Occipital lobe (tissue), 2 donors: ENCODE results near the gene ZNF446. TPM values are rescaled to one million over a fixed set of nuclear protein-coding genes. Genes with fewer than 3 reads are reported as not detected.
A peak's percentile ranks its signal among the peaks of the same experiment; 100 is the strongest.
"Not testable (repeated sequence)": the region's sequence is repeated elsewhere in the genome, so short reads cannot be mapped to it uniquely, and the experiment has no call there.

Source experiments
- DNase-seq: peaks from one replicate; lab custom pipeline; 2025; lab: John Stamatoyannopoulos, UW
- total RNA-seq: library from RNA; depleted of rRNA; stranded (reverse); fragments of >200 nt; gene quantifications from one replicate; pipeline ENCODE4 v1.2.3, GENCODE V29; 2014

ZNF446 gene
- total RNA-seq, 1 donor from 2014 or later, result 7.5 TPM

DNA sequence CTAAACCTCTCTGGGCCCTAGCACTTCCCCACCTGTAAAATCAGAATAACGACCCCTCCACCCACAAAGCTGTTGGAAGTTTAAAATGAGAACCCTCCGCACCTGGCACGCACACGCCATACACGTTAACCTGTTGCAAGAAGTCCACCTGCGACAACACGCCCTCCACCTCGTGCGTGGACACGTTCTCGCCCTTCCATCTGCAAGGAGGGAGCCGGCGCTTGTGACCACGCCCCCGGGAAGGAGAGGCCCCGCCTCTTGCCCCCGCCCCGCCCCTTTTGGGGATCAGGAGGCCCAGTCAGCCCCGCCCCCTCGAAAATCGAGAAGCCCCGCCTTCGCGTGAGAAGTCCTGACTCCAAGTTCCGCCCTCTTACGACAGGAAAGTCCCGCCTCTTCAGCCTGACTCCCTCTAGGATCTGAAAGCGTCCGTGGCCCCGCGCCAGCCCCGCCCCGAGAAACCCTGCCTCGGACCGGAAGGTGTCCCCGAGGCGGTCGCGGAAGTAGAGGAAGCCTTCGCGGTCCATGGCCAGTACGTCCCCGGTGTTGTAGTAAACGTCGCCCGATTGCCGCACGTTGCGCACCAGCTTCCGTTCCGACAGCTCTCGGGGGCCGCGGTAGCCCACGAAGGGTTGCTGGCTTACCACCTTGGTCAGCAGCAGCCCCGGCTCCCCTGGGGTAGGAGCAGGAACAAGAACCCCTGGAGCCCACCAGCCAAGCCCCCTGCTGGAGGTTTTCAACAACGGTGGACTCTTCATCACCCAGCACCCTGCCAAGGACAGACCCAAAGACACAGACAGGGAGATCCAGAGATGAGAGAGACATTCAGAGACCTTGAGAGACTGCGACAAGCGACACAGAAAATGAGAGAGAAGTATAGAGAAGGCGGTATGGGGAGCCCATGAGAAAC lies 23.1 kb downstream of the ZNF446 start:
- DNase-seq, result peak; percentile 99

DNA sequence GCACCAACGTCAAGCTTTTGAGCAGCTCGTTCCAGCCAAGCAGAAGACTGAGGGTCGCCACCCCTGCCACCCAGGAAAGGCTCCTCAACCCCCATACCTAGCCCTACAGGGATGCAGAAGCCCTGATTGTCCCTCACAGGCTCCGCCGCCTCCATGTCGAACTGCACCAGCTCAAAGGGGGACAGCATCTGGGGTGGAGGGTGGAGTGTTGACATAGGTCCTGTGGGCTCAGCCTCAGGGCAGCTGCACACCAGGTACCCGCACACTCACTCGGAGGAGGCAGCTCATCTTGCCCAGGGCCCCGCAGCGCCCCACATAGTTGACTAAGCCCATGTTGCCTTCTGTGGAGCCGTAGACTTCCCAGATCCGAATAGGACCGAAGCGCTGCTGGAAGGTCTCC lies 24.1 kb downstream of the ZNF446 start:
- no peak for DNase-seq

DNA sequence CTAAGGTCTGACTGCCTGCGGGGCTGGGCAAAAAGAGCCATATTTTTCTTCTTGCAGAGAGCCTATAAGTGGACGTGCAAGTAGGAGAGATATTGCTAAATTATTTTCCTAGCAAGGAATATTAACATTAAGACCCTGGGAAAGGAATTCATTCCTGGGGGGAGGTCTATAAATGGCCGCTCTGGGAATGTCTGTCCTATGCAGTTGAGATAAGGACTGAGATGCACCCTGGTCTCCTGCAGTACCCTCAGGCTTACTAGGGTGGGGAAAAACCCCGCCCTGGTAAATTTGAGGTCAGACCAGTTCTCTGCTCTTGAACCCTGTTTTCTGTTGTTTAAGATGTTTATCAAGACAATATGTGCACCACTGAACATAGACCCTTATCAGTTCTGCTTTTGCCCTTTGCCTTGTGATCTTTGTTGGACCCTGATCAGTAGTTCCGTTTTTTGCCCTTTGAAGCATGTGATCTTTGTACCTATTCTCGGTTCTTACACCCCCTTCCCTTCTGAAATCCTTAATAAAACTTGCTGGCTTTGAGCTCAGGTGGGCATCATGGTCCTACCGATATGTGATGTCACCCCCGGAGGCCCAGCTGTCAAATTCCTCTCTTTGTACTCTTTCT lies 31.6 kb downstream of the ZNF446 start:
- DNase-seq, result not testable (repeated sequence)

DNA sequence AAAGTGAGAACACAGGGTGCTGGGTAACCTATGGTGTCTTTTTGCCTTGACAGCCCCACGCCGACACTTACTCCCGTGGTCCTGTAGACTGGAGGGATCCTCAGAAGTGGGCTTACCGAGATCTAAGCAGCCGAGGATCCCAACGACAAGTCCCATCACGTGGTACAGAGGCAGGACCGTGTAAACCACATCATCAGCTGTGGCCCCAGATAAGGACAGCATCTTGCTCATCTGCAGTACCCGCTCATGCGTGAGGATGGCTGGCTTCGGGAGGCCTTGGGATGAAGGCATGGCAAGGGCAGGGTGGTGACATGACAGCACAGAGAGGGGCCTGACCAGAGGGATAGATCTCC lies 33.6 kb downstream of the ZNF446 start:
- DNase-seq, result no peak

DNA sequence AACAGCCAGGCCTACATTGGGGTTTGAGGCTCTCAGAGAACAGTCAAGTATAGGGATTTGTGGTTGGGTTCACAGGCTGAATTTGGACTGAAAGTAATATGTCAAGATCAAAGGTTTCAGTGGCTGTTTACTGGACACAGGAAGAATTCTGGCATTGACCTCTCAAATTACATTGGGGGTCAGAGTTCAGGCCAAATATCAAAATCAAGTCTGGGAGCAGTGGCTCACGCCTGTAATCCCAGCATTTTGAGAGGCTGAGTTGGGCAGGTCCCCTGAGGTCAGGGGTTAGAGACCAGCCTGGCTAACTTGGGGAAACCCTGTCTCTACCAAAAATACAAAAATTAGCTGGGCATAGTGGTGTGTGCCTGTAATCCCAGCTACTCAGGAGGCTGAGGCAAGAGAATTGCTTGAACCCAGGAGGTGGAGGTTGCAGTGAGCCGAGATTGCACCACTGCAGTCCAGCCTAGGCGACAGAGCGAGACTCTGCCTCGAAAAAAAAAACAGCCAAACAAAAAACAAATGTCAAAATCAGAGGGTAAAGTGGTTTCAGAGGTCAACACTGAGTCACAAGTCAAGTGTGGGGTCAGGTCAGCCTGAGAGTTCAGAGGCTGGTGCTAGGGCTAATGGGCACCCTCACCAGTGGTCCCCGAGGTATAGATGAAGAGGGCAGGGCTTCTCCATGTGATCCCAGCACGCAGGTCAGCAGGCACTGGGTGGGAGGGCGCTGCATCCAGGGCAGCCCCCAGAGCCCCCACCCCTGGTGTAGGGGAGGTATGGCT lies 34.1 kb downstream of the ZNF446 start:
- no peak for DNase-seq

DNA sequence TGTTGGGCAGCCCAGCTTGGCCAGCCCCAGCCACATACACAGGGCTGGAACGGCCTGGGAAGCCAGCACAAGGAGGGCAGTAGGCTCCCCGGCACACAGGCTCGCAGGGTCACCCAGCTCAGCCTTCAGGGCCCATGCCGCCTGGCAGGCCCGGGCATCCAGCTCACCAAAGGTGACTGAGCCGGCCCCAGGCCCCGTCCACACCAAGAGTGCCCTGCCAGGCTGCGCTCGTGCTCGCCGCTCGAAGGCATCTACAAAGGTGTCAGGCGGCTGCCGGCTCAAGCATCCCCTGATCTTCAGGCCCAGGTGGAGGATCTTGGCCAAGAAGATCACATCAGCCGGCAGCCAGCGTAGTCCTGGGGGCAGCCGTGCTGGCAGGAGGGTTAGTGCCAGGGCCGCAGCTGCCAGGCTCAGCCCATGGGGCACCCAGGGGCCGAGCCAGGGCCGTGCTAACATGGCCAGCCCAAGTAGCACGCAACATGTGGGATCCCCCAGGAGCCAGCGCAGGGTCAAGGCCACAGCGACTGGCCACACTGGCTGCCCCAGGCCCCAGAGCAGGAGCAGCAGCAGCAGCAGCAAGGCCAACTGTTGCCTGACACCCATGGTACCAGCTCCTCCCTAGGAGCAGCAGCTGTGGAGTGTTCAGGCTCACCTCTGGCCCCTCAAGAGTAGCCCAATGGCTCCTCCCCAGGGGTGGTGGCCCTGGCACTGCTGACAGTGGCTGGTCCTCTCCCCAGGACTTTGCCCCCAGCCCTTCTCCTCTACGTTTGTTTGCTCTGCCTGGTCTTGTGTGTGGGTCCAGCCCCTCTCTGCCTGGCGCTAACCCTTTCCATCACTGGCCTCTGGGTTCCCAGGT lies 35.4 kb downstream of the ZNF446 start, which contains the start of gene SLC27A5:
Gene SLC27A5, minus strand, starts transcription at position 640 of the 856 bp plus-strand sequence. Its CDS starts 37 bp downstream, at position 603.
- no peak for DNase-seq

DNA sequence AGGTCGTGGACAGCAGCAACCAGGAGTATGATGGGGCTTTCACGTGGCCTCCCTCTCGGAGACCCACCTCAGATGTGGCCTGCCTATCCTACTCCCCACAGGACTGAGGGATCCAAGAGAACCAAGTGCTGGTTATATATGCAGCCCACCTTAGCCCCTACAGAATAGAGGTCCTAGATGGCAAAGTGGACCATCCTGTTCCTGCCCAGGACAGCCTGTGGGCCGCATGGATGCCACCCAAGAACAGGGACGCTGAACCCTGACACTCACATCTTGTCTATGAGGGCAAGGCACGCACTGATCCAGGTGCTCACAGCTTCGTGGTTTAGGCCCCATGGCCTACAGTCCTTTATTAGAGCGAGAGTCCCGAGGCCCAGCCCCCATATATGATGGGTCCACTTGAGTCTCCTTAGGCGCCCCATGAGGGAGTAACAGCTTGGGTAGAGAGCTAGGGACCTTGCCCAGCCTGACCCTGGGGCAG lies 37.1 kb downstream of the ZNF446 start:
- DNase-seq, result no peak

DNA sequence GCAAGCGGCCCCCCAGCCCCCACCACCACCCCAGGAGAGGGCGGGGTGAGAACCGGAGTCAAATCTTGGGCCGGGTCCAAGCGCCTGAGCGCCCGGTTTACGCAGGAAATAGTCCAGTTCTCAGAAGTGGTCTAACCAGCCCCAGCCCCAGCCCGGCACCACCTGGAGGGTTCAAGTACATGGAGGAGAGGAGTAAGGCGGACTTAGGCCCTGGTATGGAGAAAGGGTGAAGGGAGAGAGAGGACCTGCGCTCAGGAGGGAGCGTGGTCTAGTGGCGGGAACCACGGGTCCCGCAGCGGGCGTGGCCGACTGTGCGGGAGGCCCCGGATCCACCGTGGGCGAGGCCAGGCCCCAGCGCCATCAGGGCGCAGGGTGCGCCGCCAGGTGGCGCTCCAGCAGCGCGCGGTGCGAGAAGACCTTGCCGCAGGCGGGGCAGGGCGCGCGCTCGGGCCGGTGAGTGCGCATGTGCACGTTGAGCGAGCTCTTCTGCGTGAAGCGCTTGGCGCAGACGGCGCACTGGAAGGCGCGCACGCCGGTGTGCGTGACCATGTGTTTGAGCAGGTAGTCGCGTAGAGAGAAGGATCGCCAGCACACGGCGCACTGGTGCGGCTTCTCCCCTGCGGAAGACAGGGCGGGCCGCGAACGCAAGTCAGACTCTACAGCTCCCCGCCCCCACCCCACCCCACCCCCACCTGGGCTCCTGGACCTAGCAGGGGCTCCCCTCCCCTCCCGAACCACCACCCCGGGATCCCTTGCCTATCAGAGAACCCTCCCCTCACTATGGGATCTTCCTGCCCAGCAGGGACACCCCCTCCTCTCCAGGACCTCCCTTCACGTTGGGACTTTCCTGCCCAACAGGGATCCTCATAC lies 37.8 kb downstream of the ZNF446 start:
- peak; percentile 82 for DNase-seq

DNA sequence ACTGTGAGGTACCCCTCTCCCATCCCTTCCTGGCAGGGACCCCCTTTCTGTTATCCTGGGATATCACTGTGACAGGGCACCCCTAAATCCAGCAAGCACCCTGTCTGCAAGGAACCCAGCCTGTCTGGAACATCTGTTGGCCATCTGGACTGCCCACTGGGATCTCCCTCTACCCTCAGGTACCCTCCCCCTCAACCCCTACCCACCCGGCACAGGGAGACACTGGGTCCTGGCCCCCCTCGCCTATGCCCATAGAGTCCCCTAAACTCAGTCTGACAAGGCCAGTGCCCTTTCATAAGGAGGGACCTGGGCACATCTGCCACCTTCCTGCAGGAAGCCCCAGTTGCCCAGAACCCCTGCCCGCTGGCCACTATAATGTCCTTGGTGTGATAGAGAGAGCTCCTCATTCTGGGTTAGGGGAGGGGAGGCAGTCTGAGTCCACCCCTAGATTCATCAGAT lies 38.4 kb downstream of the ZNF446 start:
- DNase-seq, result no peak

DNA sequence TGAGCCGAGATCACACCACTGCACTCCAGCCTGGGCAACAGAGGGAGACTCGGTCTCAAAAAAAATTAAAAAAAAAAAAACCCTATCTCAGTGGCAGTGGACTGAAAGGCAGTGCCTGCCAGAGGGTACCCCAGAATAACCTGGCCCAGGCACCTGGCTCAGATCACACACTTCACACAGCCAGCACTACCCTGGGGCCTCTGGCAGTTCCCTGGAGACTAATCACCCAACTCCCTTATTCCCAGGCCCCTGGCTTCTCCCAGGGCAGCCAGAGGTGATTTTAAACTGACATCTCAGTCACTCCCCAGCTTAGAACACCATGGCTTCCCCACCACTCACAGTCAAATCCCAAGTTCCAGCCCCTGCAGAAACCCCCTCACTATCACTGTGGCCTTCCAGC lies 39.1 kb downstream of the ZNF446 start:
- no peak for DNase-seq

DNA sequence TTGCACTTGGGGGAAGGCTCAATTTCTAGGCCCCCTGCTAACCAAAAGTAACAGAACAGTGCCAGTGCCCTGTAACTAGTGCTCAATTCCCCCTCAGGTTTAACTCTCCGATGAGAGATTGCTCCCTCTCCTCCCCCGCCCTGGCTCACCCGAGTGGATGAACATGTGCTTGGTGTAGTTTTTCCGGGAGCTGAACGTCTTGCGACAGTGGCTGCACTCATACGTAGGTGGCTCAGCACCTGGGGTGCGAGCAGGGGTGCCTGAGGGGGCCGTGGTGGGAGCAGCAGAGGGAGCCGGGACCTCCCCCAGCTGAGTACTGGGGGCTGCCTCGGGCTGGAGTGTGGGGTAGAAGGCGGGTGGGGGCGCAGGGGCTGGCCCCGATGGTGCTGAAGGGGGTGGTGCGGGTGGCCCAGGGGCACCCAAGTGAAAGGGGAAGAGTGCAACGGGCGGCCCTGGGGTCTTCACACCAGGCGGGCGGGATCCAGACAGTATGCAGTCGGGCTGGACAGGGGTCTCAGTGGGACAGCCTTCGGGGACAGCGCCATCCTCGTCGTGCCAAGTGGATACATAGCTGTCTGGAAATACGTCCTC lies 40.2 kb downstream of the ZNF446 start:
- DNase-seq, result no peak

DNA sequence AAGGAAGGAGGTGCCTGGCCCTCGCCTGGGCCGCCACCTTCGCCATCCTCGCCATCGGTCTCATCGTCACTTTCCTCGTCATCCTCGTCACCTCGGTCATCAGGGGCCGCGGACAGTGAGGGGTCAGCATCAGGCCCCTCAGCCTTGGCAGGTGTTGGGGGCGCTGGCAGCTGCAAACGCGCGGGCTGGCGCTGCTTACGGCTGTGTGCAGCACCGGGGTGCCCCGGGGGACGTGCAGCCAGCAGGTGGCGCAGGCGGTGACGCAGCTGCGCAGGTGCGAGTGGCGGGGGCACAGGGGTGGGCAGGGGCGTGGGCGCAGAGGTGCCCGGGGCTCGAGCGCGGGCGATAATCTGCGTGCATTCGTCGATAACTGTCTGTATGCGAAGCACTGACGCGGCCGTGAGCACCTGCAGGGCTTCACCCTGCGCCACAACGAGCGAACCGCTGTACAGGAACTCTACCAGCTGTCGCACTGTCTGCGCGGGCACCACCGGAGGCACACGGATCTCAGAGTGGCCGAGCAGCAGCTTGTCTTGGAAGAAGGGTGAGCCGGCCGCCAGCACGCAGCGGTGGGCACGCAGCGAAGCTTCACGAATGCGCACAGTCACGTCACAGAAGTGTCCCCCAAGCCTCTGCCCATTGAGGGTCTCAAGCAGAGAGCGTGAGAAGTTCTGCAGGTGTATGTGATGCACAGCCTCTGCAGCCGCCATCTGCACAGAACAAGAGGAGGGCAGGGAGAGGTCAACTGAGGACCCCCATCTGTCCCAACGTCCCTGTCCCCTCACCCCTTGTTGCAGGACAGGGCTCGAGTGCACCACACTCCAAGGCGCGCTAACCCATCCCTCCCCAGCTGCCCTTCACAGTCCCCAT lies 41.0 kb downstream of the ZNF446 start:
- no peak for DNase-seq

DNA sequence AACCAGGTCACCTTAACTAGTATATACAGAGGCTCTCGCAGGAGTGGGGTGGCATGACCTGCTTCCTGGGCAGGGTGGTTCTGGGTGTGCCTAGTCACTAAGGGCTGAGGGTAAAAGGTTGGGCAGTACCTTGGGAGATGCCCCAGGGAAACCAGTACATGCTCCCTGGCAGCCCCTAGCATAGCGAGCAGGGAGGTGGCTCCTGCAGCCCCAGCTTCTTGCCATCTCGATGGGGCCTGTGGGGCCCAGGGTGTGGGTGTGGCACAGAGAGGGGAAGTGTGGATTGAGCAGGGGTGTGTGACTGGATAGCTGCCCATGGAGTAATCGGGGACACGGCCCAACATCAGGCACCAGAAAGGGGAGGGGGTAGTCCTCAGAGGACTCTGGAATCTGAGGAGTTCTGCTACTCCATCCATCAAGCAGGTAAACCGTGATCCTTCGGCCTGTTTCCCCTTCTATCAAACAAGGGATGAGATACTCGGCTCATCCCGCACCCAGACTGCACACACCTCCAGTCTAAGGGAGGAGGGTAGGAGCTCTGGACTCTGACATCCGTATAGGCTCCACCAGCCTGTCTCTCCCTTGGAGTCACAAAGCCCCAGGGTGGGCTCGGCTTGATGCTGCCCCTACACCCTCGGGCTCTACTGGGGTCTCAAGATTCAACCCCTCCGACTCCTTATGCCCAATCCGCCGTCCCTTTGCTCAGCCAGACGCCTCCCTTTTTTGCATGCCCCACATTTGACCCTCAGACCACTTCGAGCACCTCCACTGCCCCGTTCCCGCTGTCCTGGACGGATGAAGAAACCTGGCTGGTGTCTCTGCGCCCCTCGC lies 42.3 kb downstream of the ZNF446 start:
- DNase-seq, result no peak

DNA sequence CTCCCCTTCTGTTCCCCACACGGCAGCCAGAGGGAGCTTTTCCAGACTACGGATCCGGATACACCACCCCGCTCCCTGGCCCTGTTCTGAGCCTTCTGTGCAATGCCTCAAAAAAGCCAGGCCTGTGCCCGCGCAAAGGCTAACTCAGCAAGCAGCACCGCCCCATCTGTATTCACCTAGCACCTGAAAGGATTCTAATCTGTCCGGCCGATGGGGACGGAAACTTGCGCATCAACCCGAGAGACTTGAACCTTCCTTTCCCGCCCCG lies 42.9 kb downstream of the ZNF446 start:
- DNase-seq, result no peak

DNA sequence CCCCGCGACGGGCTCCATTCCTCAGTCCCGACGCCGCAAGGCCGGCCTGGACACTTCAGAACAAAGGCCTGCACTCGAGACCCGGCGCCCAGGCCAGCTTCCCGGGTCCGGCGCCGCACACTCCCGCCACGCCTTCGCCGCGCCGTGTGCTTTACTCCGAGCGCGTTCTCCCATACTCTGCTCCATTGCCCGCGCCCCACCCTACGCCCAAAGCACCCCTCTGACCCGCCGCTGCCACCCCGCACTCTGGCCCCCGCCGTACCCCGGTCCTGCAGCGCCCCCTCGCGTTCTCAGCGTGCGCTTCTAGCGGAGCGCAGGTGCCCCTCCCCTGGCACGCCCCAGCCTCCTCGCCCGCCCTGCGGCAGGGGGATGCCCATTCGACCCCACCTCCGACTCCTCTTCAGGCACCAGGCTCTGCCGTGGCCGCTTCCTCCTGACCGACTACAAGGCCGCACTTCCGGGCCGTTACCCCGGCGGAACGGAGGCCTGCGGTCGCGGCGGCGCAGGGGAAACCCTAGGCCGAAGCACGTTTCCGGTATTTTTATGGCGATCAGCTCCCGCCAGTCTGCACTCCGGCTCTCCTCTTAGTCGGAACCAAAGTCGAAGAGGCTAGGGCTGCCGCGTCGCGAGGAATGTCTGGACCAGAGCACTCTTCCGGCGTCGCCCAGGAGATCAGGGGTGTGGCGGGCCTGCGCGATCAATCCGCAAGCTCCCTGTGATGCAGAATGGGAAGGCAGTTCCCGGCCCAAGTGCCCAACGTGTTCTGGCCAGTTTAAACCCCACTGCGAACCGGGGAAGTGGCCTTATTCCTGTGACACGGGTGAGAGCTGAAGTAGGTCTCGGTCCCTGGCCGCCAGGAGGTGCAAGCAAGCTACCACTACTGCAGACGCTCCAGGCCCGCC lies 43.5 kb downstream of the ZNF446 start, which contains the start of gene ZBTB45:
Gene ZBTB45, minus strand, starts transcription at position 456 of the 902 bp plus-strand sequence. CDS start 2,137 bp downstream, outside the sequence.
- peak; percentile 93 for DNase-seq

DNA sequence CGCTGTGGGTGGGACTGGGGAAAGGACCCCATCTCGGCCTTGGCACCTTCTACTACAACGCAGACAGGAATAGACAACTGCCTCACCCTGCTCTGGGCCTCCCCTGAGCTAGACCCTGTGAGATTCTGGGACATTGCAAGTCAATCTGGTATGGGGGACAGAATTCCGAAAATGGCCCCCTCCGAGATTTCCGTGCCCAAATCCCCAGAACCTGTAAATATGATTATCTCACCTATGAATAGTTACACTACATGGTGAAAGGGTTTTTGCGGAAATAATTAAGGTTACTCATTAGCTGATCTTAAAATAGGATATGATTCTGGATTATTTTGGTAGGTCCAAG lies 44.1 kb downstream of the ZNF446 start:
- DNase-seq, result no peak

DNA sequence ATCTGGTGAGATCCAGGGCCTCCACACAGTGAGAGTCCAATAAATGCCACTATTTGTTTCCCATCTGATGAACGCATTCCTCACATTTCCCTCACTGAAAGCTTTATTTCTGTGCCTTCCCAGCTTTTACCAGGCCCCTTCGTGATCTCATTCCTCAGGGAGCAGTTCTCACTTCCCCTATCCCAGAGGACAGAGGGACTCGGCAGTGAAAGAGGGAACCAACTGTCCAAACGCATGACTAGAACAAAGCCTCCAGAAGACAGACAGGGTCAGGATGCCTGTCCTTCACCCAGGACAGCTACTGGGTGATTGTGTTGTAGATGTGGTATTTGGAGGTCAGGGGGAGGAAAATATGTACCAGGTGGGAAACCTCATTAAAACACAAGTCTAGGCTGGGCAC lies 45.5 kb downstream of the ZNF446 start:
- DNase-seq, result no peak
